Neural cell (in vitro differentiated cells): ENCODE data around the gene POLDIP3.

ENCODE experiments used
- EP300 ChIP-seq: fragments of 450-650 bp; conservative IDR thresholded peaks from 2 replicates; pipeline ENCODE4 v1.6.1; 2014; ENCODE audit warnings: antibody characterized with exemption, mild to moderate bottlenecking, moderate library complexity; ENCODE audit not compliant: poor library complexity, severe bottlenecking
- EZH2 ChIP-seq: fragments of 200-600, 300-800 bp; shearing (Covaris generic), sonication (generic); IDR thresholded peaks from 2 replicates; pipeline ENCODE4 v1.6.1; 2014; ENCODE audit warnings: antibody characterized with exemption, low read length, borderline replicate concordance, mild to moderate bottlenecking; ENCODE audit not compliant: insufficient read depth, poor library complexity, severe bottlenecking
- MXI1 ChIP-seq: fragments of 450-650 bp; conservative IDR thresholded peaks from 2 replicates; pipeline ENCODE4 v1.6.1; 2014; ENCODE audit warnings: antibody characterized with exemption, mild to moderate bottlenecking; ENCODE audit not compliant: poor library complexity, severe bottlenecking
- POLR2AphosphoS5 ChIP-seq: IDR thresholded peaks from 2 replicates; pipeline ENCODE4 v1.6.1; 2012
- RAD21 ChIP-seq: fragments of 450-650 bp; conservative IDR thresholded peaks from 2 replicates; pipeline ENCODE4 v1.6.1; 2014; ENCODE audit warnings: antibody characterized with exemption, mild to moderate bottlenecking, moderate library complexity
- REST ChIP-seq: IDR thresholded peaks from 2 replicates; pipeline ENCODE4 v1.6.1; 2012; ENCODE audit warnings: borderline replicate concordance
- SMC3 ChIP-seq: fragments of 450-650 bp; conservative IDR thresholded peaks from 2 replicates; pipeline ENCODE4 v1.6.1; 2014; ENCODE audit warnings: antibody characterized with exemption, mild to moderate bottlenecking, moderate library complexity; ENCODE audit not compliant: poor library complexity
- TAF1 ChIP-seq: IDR thresholded peaks from 2 replicates; pipeline ENCODE4 v1.6.1; 2012; ENCODE audit warnings: low read depth
- TF ChIP-seq, protein P1 (sequence below): fragments of 450-650 bp; IDR thresholded peaks from 2 replicates; pipeline ENCODE4 v1.5.1; 2014; ENCODE audit warnings: antibody characterized with exemption, mild to moderate bottlenecking, moderate library complexity; ENCODE audit not compliant: poor library complexity, severe bottlenecking

GRCh38 chr22:42656578-42656977, 41.9 kb upstream of the POLDIP3 start:
- TF ChIP-seq, protein P1, sequence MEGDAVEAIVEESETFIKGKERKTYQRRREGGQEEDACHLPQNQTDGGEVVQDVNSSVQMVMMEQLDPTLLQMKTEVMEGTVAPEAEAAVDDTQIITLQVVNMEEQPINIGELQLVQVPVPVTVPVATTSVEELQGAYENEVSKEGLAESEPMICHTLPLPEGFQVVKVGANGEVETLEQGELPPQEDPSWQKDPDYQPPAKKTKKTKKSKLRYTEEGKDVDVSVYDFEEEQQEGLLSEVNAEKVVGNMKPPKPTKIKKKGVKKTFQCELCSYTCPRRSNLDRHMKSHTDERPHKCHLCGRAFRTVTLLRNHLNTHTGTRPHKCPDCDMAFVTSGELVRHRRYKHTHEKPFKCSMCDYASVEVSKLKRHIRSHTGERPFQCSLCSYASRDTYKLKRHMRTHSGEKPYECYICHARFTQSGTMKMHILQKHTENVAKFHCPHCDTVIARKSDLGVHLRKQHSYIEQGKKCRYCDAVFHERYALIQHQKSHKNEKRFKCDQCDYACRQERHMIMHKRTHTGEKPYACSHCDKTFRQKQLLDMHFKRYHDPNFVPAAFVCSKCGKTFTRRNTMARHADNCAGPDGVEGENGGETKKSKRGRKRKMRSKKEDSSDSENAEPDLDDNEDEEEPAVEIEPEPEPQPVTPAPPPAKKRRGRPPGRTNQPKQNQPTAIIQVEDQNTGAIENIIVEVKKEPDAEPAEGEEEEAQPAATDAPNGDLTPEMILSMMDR, result no peak
- no peak for TF ChIP-seq EP300
- TF ChIP-seq EZH2, result no peak
- TF ChIP-seq TAF1, result no peak
- no peak for TF ChIP-seq POLR2AphosphoS5
- no peak for TF ChIP-seq MXI1
- TF ChIP-seq SMC3, result no peak
- TF ChIP-seq RAD21, result no peak
- TF ChIP-seq REST, result no peak
